Astrocyte of the cerebellum (primary cell): ENCODE measurements around the gene PARVA.
A peak's percentile ranks its signal among the peaks of the same experiment; 100 is the strongest.

ENCODE experiments used
- DNase-seq: peaks from one replicate; pipeline ENCODE4 v3.0.0-alpha.2; 2011; ENCODE audit warnings: low read depth
- H3K4me3 ChIP-seq: 2 replicates; pipeline ENCODE4 v1.5.1; 2011; ENCODE audit warnings: mild to moderate bottlenecking, low read depth, low read length, moderate library complexity
- in situ Hi-C: cut with HindIII; loops from 2 replicates; pipeline ENCODE4 v1.10.0; 2017; ENCODE audit warnings: low sequenced_read_pairs
- TF ChIP-seq, protein P1 (sequence below): IDR thresholded peaks from 2 replicates; pipeline ENCODE4 v1.5.1; 2012; ENCODE audit warnings: low read length, low read depth, moderate library complexity, mild to moderate bottlenecking; ENCODE audit errors: missing control alignments

The PARVA gene

DNA sequence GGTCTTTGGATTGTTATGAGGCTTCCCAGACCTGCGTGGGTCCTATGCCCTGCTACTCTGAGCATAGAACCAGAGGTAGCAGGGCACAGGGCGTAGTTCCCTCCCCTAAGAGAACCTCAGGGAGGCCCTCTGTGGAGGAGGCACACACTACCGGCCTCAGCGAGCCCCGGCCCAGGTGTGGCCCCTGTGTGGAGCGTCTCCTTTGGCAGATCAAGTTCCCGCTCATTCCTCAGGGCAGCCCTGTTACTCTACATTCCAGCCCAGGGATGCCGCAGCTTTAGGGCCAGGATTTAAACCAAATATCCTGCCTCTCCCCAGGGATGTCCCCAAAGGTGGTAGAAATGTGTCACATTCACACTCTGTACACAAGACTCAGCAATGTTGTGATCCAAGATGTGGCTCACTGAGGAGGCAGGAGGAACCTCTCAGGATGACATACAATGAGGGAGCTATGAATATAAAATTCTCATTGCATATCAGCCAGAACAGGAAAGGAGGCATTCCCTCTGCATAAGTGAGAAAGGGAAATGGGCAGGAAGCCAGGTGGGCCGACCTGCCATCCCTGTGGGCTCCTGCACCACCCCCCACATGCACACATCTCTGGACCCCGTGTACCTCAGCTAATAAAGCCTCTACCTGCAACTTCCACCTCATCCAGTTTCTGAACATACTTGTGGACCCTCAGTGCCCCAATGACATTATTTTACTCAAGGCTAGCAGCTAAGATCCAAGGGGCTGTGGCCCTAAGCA, 165.0 kb downstream of the PARVA start:
- no peak for DNase-seq
- H3K4me3 ChIP-seq = no peak overlapping the region
- TF ChIP-seq, protein P1, sequence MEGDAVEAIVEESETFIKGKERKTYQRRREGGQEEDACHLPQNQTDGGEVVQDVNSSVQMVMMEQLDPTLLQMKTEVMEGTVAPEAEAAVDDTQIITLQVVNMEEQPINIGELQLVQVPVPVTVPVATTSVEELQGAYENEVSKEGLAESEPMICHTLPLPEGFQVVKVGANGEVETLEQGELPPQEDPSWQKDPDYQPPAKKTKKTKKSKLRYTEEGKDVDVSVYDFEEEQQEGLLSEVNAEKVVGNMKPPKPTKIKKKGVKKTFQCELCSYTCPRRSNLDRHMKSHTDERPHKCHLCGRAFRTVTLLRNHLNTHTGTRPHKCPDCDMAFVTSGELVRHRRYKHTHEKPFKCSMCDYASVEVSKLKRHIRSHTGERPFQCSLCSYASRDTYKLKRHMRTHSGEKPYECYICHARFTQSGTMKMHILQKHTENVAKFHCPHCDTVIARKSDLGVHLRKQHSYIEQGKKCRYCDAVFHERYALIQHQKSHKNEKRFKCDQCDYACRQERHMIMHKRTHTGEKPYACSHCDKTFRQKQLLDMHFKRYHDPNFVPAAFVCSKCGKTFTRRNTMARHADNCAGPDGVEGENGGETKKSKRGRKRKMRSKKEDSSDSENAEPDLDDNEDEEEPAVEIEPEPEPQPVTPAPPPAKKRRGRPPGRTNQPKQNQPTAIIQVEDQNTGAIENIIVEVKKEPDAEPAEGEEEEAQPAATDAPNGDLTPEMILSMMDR = no peak
- in situ Hi-C loops = no loop called here

DNA sequence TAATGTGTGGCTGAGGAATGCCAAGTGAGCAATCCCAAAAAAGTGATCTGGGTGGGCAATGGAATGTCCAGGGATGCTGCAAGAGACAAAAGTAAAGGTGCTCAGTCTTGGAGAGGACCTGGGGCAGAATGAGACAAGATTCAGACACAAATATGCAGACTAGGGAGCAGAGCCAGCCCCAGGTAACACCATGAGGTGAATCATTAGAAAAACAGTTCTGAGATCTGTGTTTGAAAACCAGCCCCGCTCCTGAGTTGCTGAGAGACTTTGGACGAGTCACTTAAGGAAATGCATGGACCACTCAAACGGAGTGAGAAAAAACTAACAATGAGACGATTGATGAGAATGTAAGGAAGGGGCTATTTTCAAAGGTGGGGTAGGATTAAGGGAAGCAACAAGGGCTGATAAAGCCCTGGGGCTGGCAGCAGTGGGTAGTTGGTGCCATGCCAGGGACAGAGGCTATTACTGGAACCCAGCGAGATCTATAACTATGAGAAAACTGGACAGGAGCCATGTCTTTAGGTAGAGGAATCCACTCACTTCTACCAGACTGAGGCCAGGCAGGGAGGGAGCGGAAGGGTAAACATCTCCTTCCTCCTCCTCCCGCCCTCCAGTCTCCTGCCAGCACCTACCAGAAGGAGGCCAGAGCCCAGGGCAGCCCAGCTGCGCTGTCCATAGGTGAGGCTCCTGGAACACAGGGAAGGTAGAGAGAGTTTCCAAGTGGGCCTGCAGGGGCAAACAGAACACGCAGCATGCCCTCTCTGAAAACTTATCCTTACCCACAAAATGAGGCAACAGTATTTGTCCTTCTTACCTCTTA, 166.4 kb downstream of the PARVA start:
- TF ChIP-seq, protein P1 = peak; percentile 5
- in situ Hi-C loops = no loop called here
- DNase-seq = no peak
- no peak overlapping the region for H3K4me3 ChIP-seq

GRCh38 chr11:12544986-12545775, 167.8 kb downstream of the PARVA start:
- in situ Hi-C loops = no loop called here
- H3K4me3 ChIP-seq = no peak overlapping the region
- TF ChIP-seq, protein P1 = no peak
- no peak for DNase-seq

DNA sequence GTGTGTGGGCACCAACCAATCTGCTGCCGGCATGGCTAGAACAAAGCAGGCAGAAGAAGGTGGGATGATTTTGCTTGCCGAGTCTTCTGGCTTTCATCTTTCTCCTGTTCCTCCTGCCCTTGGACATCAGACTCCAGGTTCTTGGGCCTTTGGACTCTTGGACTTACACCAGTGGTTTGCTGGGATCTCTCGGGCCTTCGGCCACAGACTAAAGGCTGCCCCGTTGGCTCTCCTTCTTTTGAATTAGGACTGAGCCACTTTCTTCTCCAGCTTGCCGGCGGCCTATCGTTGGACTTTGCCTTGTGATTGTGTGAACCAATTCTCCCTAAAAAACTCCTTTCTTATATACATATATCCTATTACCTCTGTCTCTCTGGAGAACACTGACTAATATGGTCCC, 168.8 kb downstream of the PARVA start:
- in situ Hi-C loops = no loop called here
- H3K4me3 ChIP-seq = no peak overlapping the region
- TF ChIP-seq, protein P1 = no peak
- DNase-seq = no peak

DNA sequence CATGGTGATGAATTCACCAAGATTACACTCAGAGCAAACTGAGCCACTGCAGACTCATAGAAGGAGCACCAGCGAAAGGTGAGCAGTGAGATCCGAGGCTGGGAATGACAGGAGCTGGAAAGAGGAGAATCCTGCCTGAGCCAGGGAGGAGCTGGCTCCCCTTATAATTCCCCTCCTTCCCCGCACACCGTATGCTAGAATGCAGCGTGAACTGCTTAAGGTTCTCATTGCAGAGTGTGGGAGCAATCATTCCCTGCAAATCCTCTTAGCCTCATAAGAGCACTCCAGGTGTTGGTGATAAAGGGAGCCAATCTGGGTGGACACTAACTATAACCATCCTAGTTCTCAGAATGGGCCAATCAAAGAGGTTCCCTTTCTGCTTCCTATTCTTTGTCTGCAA, 169.3 kb downstream of the PARVA start:
- TF ChIP-seq, protein P1 = no peak
- in situ Hi-C loops = no loop called here
- no peak overlapping the region for H3K4me3 ChIP-seq
- no peak for DNase-seq

DNA sequence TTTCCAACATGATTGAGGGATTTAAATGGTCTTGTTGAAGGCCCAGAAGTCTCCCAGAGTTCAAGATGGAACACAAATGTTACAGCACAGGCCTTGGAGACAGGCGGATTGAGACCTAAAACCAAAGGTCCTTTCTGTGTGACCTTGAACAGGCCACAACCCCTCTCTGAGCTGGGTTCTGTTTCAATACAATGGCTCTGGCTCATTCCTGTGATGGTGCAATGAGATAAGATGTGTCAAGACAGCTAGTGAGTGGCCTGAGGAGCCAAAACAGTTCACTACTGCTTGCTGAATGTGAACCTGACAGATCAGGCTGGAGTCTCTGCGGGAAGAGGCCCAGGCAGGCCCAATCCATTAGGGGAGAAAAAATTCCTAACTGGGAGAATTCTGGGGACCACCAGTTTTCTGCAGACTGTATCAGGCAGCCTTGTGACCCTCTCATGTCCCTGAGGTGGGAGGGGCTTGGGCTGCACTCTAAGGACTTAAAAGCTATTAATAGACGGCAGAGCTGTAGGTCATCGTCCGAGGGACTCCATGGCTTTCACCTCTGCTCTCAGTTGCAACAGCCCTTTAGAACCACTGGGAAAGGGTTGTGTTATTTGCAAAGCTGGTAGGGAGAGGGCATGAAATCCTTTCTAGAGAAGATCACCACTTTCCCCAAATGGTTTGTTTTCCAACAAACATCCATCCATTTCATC, 170.7 kb downstream of the PARVA start:
- DNase-seq = no peak
- H3K4me3 ChIP-seq = no peak overlapping the region
- TF ChIP-seq, protein P1 = no peak
- in situ Hi-C loops = no loop called here
